HG03460 (cell line): Measurements from ENCODE around the gene DUOX1.
"Not testable (repeated sequence)": the region's sequence is repeated elsewhere in the genome, so short reads cannot be mapped to it uniquely, and the experiment has no call there.

Experiments
- ATAC-seq: cut with Tn5 transposase; IDR thresholded peaks from one replicate; pipeline ENCODE4 v1.9.1; 2021; ENCODE audit not compliant: unreplicated experiment

DUOX1 gene

GRCh38 chr15:45129651-45130129, at the start of gene DUOX1, which contains the start of gene DUOXA1:
Gene DUOX1 (plus strand): TSS chr15:45129994. CDS start chr15:45131967, 1,973 bp downstream.
Gene DUOXA1 (minus strand): TSS chr15:45129879. CDS start chr15:45123014, 6,865 bp downstream.
- no peak for ATAC-seq

- ATAC-seq, result not testable (repeated sequence)
These were observed 49.2 kb upstream of the DUOX1 start for GRCh38 chr15:45080593-45080992.

GRCh38 chr15:45082412-45082811, 47.4 kb upstream of the DUOX1 start:
- ATAC-seq, result not testable (repeated sequence)

- ATAC-seq, result no peak
These were observed 46.6 kb upstream of the DUOX1 start for GRCh38 chr15:45083223-45083622.

- ATAC-seq, result no peak
These were observed 45.6 kb upstream of the DUOX1 start for GRCh38 chr15:45084163-45084562.

GRCh38 chr15:45087513-45087912, 42.3 kb upstream of the DUOX1 start:
- no peak for ATAC-seq

GRCh38 chr15:45088801-45089711, 40.7 kb upstream of the DUOX1 start:
- ATAC-seq, result no peak

GRCh38 chr15:45089712-45090373, 40.0 kb upstream of the DUOX1 start:
- ATAC-seq, result no peak

GRCh38 chr15:45091161-45091560, 38.6 kb upstream of the DUOX1 start:
- ATAC-seq, result no peak

- ATAC-seq, result no peak
These were observed 38.2 kb upstream of the DUOX1 start for GRCh38 chr15:45091576-45091975.

- no peak for ATAC-seq
These were observed 36.8 kb upstream of the DUOX1 start for GRCh38 chr15:45093013-45093412.

- no peak for ATAC-seq
These were observed 36.0 kb upstream of the DUOX1 start for GRCh38 chr15:45093622-45094357.

GRCh38 chr15:45094358-45094730, 35.5 kb upstream of the DUOX1 start:
- no peak for ATAC-seq

- no peak for ATAC-seq
These were observed 34.1 kb upstream of the DUOX1 start for GRCh38 chr15:45095661-45096060.

GRCh38 chr15:45097466-45097865, 32.3 kb upstream of the DUOX1 start:
- ATAC-seq, result no peak

GRCh38 chr15:45099549-45100165, 30.1 kb upstream of the DUOX1 start:
- ATAC-seq, result no peak

- ATAC-seq, result no peak
These were observed 28.7 kb upstream of the DUOX1 start for GRCh38 chr15:45100884-45101625.

GRCh38 chr15:45101749-45102148, 28.0 kb upstream of the DUOX1 start:
- no peak for ATAC-seq

GRCh38 chr15:45102226-45102625, 27.6 kb upstream of the DUOX1 start:
- no peak for ATAC-seq

GRCh38 chr15:45104170-45104569, 25.6 kb upstream of the DUOX1 start:
- not testable (repeated sequence) for ATAC-seq
